UCSD-AML1 (cell line): ENCODE measurements around the gene FCRL5.
"Not testable (repeated sequence)": the region's sequence is repeated elsewhere in the genome, so short reads cannot be mapped to it uniquely, and the experiment has no call there.

ENCODE experiments used
- DNase-seq: peaks from one replicate; lab custom pipeline; 2025; ENCODE audit not compliant: unreplicated experiment; lab: John Stamatoyannopoulos, UW

Gene FCRL5

DNA sequence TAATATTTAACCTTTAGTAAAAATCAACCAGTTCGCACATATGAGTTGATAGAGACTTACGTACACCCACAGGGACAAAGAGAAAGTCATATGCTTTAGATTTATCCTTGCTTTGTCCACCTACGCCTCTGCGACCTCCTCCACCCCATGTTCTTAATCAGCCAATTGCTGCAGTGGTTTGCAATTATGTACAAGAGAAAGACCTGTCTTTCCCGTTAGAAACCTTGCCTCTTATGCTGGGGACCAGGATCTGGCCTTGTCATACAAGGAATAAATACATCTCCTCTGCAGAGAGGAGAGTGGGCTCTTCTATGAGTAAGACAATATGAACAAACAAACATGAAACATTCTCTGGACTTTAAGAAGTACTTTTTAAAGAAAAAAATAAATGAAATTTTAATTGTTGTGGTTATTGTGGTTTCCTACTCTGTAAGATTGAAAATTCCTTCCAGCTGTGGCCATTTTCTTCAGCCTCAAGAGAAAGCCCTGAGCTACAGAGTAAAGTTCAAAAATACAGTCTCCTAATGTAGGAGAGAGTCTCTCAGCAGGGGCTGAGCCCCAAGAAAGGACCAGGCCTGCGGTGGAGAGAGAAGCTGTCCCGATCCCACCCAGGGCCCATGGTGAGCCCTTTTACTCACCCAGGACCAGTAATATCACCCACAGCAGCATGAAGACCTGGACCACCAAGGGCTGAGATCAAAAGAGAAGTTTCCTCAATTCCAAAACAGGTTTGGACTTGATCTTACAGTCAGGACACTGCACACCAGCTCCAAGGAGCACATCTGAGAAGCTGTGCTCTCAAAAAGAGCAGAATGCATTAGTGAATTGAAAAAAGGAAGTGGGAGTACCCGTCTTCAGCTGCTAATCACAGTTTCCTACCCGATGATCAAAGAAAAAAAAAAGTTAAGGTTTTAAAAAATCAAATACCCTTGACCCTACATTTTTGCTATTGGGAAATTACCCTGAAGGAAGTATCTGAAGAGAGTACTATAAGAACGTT is at the start of gene FCRL5:
Gene FCRL5, minus strand, starts transcription at position 822 of the 1,000 bp plus-strand sequence. Its CDS starts 153 bp downstream, at position 669.
- no peak for DNase-seq

DNA sequence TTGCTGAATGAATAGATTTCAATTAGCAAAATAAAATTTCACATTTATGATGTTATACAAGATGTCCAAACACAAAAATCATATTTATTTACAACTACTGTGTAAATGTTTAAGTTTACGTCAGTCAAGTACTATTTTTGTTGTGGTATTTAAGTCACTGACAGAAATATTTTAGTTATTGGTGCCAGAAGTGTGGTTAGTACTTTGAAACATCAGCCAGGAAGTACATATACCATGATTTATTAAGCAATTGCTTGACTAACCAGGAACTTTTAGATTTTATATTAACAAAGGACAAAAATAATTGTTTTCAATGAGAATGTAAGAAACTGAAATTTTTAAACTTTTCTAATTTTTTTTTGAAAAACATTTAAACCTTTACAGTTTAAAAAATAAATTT is 47.9 kb upstream of the FCRL5 start:
- no peak for DNase-seq

DNA sequence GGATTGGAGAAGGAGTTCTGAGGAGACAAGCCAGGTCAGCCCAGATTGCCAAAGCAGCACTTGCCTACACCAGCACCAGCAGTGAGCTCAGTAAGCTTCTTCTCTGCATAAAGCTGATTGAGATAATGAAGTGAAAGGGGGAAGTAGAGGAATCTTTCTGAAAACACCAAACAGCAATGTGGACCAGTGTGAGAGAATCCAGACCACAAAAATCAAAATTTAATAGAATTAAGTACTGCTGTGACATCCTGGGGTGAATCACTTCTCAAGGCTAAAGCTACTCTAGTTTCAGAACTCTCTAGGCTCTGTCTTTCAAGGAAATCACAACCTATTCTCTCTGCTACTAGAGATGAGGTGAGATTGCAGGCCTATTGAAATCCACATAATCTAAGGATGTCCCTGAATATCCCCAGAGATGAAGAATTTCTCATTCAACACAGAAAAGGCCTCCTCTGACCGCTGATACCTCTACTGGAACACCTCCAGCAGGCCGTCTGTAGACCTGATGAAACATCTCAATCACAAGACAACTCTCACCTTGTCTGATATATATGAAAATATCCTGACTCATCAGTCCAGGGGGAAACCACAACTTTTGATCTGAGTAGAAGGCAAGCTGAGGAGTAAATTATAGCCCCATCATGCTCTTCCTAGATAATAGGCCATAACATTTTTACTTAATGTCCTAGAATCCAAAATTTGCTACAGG is 45.8 kb upstream of the FCRL5 start, which contains the start of gene FCRL4:
Gene FCRL4, minus strand, starts transcription at position 127 of the 709 bp plus-strand sequence. CDS start 141 bp downstream, outside the sequence.
- no peak for DNase-seq

DNA sequence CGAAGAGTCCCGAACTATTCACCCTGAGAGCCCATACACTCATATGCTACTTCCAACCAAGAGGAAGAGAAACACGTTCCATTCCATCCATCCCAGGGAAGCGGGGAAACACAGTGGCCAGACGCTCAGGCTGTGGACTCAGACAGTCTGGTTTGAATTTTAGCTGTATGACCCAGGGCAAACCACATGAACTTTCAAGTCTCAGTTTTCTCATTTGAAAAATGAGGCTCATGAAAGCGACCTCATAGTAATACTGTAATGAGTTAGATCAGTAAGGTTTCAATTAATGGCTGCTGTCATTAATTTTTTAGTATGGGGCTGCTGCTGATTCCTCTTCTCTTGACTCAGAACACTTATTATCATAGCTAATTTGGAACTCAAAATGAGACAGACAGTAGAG is 44.1 kb upstream of the FCRL5 start:
- no peak for DNase-seq

DNA sequence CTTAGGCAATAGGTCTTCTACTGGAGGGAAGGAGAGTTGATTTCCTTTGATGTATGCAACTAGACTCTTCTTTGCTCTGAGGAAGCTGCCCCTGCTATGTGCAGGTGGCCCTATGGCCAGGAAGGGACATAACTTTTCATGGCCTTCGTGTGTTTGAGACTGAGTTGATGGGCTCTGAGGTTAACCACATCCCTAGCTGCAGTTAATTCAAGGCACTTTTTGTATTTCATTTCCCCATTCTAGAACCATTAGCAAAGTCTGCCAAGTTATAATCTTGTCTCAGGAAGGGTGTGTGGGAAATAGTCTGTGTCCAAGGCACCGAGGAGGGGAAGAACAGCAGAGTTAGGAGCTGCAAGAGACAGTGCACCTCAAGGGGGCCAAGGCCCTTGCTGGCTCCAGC is 43.0 kb upstream of the FCRL5 start:
- DNase-seq = no peak

DNA sequence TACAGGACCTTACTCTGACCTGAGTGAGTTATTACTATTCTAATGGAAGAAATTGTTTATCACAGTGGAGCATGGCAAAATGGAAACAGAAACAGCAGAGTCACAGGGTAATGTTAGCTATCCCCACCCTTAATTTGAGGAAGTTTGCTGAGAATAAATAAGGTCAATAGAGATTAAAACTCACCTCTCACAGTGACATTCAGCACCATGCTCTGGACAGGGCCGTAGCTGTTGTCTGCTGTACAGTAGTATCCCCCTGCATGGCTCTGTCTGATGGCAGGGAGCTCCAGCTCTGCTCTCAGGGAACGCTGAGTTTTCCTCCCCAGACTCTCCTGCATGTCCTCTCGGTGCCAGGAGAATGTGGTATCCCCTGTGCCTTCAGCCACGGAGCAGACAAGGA is 33.7 kb upstream of the FCRL5 start:
- no peak for DNase-seq

DNA sequence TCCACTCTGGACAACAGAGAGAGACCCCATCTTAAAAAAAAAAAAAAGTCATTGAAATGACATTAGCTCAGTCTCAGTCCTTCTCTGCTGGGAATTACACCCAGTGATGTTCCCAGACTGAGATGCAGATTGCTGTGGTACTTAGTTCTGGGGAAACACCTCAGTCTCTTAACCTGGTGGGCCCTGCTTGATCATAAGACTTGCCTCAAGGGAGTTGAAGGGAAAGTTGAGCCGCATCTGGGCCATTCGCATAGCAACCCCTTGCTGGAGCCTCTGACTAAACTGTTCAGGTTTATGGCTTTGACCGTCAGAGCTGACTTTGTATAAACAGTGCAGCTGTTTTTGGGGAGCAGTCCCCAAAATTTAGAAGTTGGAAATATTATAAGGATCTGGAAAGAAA is 32.2 kb upstream of the FCRL5 start:
- DNase-seq = no peak

DNA sequence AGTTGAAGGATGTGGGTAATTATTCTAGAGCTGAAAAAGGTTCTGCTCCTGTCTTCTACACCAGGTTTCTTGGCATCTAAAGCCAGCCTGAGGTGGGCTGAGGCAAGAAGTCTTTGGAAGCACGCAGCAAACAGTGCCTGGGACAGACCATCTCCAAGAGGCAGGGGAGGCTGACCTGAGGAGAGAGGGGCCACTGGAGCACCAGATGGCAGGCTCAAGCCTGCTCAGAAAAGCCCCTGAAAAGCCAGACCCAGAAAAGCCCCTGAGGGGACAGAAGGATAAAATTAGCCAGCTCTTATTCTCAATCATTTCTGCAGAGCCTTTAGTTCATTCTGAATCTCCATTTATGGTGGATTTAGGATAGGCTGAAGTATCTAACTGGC is 28.5 kb upstream of the FCRL5 start:
- DNase-seq = no peak

DNA sequence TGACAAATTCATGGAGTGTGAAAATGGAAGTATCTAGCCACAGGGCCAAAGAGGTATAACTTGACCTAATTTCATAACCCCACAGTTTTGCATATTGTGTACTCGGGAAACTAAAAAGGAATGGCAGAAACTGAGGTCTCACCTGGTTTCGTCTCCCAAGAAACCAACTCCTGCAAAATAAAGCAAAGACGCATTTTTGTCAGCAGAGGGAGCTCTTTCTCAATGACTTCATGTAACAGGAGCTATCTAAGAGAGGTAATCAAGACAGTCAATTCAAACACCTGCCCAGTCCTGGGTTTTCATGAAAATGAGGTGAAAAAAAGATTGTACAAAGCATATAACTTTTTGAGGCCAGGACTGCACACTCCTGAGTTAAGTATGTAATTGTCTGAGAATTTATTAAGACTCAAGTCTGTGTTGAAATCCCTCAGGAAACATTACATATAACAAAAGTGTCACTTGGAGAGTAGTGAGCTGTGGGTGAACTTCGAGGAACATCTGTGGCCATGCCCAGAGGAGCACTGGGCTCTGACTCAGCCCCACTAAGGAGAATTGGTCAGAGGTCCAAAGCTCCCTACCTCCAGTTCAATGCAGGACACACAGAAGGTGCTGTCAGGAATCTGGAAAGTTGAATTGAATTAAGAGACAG is 28.0 kb upstream of the FCRL5 start:
- DNase-seq = no peak

DNA sequence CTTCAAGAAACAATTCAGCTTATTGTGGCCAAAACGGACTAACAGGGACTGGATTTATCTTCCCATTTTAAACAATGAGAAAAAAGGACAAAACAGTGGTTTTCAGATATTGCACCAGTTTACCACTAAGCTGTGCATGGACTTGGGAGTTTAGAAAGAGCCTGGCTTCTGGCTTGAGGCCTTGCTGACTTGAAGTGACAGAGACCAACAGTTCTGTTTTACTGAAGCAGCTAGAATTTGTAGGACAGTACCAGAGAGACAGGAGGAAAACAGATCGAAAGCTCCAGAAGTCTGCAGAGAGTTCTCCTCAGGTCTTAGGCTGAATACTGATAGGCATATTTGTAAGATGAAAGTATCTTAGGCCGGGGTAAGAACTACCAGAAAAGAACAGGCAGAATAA is 25.1 kb upstream of the FCRL5 start:
- DNase-seq = no peak

DNA sequence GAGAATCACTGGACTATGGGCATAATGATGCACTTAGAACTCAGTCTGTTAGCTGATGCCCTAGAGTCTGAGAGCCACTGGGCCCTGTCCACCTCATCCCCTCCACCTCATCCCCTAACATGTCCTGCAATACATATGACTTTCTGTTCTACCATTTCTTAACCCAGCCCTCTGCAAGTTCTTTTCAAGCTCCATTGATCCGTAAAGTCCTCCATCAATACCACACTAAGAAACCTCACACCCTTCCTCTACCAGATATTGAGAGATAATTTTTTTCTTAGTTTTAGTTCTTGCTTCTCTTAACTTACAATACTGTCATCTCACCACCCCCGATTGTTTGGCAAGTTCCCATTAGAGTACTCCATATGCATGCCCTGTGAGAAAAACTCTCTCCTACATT is 23.4 kb upstream of the FCRL5 start:
- DNase-seq = no peak

DNA sequence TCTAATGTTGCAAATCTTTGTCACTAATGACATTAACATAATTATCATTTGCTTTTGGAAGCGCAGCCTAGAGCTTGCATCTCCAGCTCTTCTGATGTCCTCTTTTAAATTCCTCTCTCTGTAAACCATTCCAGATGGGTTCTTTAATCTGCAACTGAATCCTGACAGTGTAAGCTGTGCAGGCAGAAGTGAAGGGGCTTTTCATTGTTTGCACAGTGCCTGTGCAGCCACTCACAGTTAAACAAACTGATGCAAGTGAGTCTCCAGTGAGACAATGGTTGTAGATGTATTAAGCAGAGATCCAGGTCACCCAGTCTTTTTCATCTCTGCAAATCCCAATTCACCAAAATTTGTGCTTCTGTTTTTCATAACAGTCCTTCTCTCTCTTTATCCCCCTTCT is 22.5 kb upstream of the FCRL5 start:
- DNase-seq = no peak

DNA sequence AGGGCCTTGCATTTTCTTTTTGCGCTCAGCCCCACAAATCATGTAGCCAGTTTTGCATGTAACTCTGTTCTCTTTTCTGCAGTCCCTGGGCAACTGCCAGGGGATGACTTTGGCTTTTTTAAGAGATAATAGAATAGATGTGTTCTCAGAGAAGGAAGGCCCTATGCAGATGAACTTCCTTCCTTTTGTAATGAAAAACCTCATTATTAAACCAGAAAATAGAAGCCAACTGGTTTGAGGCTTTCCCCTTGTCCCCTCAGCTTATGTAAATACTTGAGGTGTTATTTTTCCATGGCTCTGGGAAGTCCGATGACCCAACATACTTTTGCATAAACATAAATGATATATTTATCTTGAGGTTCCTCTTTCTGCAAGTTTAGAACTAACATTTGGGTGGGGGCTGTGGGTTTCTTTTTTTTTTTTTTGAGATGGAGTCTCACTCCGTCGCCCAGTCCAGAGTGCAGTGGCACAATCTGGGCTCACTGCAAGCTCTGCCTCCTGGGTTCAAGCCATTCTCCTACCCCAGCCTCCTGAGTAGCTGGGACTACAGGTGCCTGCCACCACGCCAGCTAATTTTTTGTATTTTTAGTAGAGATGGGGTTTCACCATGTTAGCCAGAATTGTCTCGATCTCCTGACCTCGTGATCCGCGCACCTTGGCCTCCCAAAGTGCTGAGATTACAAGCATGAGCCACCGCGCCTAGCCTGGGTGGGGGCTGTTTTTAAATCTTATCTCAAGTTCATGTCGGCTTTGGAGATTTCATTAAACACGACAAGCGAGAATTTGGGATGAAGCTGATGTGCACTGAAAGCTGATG is 14.4 kb upstream of the FCRL5 start:
- DNase-seq = no peak

DNA sequence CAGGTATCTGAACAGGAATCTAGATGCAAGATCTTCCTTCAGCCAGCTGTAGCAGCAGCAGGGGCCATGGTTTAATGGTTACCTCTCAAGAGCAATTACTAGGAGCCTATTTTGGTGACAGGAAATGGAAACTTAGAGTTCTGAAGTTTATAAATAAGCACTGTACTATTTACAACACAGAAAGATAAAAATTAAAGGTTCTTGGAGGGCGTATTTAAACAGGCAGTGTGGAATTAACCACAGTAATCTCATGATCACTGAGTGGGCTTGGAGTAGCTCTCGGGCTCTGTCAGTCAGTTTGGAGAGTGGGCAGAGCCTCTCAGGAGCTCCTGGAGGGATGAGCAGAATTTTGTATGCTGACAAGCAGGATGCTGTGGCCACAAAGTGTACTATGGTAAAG is 10.2 kb upstream of the FCRL5 start:
- no peak for DNase-seq

DNA sequence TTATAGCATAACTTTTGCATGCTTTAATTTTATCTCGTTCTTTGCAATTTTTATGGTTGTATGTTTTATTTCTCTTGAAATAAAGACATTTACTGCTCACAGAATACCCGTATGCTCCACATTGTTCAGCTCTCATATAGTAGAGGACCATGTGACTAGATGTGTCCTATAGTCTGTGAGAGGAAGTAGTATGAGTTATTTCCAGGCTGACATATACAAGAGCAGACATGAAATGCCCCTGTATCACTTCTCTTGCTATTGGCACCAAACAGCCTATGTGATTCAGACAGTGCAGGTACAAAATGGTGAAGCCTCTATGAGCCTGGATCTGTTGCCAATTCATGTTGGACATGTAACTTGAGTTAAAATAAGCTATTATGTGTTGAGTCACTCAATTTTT is 5.8 kb upstream of the FCRL5 start:
- no peak for DNase-seq

DNA sequence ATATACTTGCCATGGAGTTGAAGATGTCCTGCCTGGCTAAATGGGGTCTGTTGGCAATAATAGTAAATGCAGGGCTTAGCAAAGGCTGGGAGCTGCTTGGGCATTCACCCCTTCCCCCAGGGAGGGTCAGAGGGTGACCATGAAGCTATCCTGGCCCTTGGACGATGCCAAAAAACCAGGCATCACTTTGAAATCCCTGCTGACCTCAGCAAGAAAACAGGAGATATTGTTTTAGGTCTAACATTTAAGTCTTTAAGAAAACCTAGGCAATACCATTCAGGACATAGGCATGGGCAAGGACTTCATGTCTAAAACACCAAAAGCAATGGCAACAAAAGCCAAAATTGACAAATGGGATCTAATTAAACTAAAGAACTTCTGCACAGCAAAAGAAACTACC is 4.2 kb downstream of the FCRL5 start:
- DNase-seq = not testable (repeated sequence)

DNA sequence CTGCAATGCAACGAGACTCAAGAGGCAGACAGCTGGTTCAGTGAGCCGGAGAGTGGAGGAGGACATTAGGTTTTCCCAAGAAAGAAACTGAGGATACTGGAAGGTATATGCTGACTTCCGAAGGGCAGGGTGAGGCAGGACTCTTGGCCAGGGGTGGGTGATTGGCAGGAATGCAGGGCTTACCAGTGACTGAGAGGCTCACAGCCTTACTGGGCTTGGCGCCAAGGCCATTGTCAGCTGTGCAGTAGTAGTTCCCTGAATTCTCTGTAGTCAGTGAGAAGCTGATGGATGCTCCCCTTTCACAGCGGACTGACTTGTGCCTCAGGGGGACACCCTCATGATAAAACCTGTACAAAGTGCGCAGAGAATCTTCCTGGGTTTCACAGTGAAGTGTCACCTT is 9.6 kb downstream of the FCRL5 start:
- no peak for DNase-seq

DNA sequence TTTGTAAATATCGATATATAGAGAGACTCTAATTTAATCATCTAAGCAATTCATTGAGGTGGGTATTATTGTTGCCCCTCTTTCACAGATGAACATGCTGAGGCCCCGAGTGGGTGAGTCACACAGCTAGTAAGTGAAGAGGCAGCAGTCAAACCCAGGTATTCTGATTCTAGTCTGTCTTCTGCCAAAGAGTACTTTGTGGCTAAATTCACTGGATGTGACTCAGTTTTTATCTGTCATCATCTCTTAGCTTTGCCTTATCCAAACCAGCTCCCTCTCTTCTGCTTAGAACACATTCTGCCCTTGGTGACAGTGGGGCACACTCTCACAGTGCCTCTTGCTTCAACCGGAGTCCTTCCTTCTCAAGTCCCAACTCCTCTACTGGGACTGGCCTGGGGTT is 11.5 kb downstream of the FCRL5 start:
- DNase-seq = no peak

DNA sequence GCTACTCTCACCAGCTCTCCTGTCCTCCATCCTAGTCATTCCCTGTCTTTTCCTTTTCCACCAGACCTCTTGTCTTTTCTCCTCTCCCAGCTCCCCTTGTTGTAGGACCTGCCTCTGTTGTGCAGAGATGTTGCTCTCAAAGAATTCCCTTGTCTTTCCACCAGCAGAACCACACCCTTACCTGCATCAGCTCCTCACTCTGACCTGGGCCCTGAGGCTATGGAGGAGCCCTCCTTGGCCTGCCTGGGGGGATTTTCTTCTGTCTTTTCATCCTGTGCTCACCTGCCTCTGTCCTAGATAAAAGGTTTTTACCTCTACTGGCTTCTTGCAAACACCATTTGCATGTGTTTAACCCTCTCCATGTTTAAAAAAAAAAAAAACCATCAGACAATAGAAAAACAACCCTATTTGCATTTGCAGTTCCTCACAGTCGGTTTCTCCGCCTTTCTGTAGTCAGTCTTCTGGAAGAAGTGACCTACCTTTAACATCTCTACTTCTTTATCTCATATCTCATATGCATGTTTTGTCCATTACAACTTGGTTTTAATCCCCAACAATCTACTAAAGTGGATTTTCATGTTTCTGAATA is 12.1 kb downstream of the FCRL5 start:
- no peak for DNase-seq

DNA sequence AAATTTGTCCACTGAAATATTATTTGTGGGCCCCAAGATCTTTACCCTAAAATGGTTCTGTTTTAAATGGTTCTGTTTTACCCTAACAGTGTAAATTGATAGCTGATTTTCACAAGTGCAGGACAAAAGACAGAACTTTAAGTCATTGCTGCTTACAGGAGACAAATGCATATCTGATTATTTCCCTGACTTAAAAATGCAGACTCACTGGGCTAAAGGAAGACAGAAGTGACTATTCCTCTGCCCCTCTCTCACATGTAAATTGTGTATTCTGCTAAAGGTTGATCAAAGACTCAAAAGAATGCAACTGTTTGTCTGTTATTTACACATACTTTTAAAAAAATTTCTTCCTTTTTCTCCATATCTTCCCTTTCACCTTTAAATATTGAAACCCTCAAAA is 12.7 kb downstream of the FCRL5 start:
- DNase-seq = no peak
